Muscle of leg (tissue), 16 donors: ENCODE data around the gene KLHL2. TPM values are rescaled to one million over a fixed set of nuclear protein-coding genes. Genes with fewer than 3 reads are reported as not detected.
"Not testable (repeated sequence)": the region's sequence is repeated elsewhere in the genome, so short reads cannot be mapped to it uniquely, and the experiment has no call there.

Experiments used
- DNase-seq: peaks from one replicate; pipeline ENCODE4 v3.0.0; 2013
- H3K27ac ChIP-seq: one replicate; pipeline ENCODE4 v1.5.1; 2013; ENCODE audit warnings: mild to moderate bottlenecking, low read length, control low read depth
- H3K27me3 ChIP-seq: one replicate; pipeline ENCODE4 v1.6.1; 2013; ENCODE audit warnings: low read length; ENCODE audit not compliant: control insufficient read depth, insufficient read depth
- H3K36me3 ChIP-seq: one replicate; pipeline ENCODE4 v1.6.1; 2013; ENCODE audit warnings: low read length; ENCODE audit not compliant: control insufficient read depth, insufficient read depth
- H3K4me1 ChIP-seq: one replicate; pipeline ENCODE4 v1.6.1; 2013; ENCODE audit warnings: low read length; ENCODE audit not compliant: control insufficient read depth, insufficient read depth
- H3K4me3 ChIP-seq: one replicate; pipeline ENCODE4 v1.5.1; 2013; ENCODE audit warnings: low read length, control low read depth
- H3K9me3 ChIP-seq: replicated peaks from 2 replicates; pipeline ENCODE4 v1.6.1; 2013; ENCODE audit warnings: low read depth, low read length; ENCODE audit not compliant: control insufficient read depth
- WGBS: methylation state at CpG from one replicate; pipeline ENCODE4 v1.1.5; 2013; ENCODE audit warnings: missing lambda C conversion rate; ENCODE audit not compliant: insufficient coverage; 5-methylcytosine and 5-hydroxymethylcytosine counted together
- long read RNA-seq, 11 donors: transcript quantifications; one replicate each; lab custom pipeline, GENCODE V29; 2026
- polyA plus RNA-seq, 8 donors: library from polyadenylated mRNA; unstranded; fragments of 120-200 nt; gene quantifications; one replicate each; pipeline versions ENCODE4 v1.2.1 to v1.2.3, GENCODE V29; 2013; ENCODE audit warnings: inconsistent platforms in 1 of 8, low replicate concordance in 1 of 8; ENCODE audit not compliant: insufficient read length in 8 of 8, insufficient read depth in 1 of 8
- total RNA-seq: library from RNA; stranded (reverse); fragments of 120-200 nt; gene quantifications from one replicate; pipeline ENCODE4 v1.2.4, GENCODE V29; 2013

Gene KLHL2
- total RNA-seq (7.3 TPM), polyA plus RNA-seq (10 to 100 TPM in 2 of 8 donors, 1 to 10 TPM in 6; 6.2 to 10.3 (median 7.6) TPM)
- long read RNA-seq, donor 1, partial matches to known transcripts = 0 of 1 reads
- long read RNA-seq, donor 1, other reads (novel, unspliced or antisense) = 0 of 1 reads
- long read RNA-seq, donor 2 = 0 reads
- long read RNA-seq, donor 3, partial matches to known transcripts = 0 of 2 reads
- long read RNA-seq, donor 3, other reads (novel, unspliced or antisense) = 0 of 2 reads
- long read RNA-seq, donor 4 = 0 reads
- long read RNA-seq, donor 5, partial matches to known transcripts = 0 of 1 reads
- long read RNA-seq, donor 5, other reads (novel, unspliced or antisense) = 0 of 1 reads
- long read RNA-seq, donor 6, partial matches to known transcripts = 0 of 2 reads
- long read RNA-seq, donor 6, other reads (novel, unspliced or antisense) = 0 of 2 reads
- long read RNA-seq, donor 7 = 0 reads
- long read RNA-seq, donor 8 = 0 reads
- long read RNA-seq, donor 9 = 0 reads
- long read RNA-seq, donor 10 = 0 reads
- long read RNA-seq, donor 11 = 0 reads

GRCh38 chr4:165207431-165208220, at the start of gene KLHL2:
TSS of gene KLHL2 (plus strand) at chr4:165207561. CDS start at chr4:165207877, 316 bp downstream.
- Histone ChIP-seq H3K4me3 (peak within 1 kb of the TSS; percentile 77), H3K4me1 (peaks cover 18% of the 10 kb centered on the region), H3K9me3 (no peaks in the 10 kb centered on the region), H3K36me3 (no peaks in the 10 kb centered on the region), H3K27me3 (peaks cover 2% of the 10 kb centered on the region), H3K27ac (no peak within 1 kb of the TSS)
- DNase-seq = peak; percentile 90
- WGBS = under 1% methylated on average over 113 of the region's 113 CpGs

GRCh38 chr4:165158762-165159161, 48.6 kb upstream of the KLHL2 start:
- no peak for DNase-seq

GRCh38 chr4:165164257-165164656, 43.1 kb upstream of the KLHL2 start:
- WGBS = 100% methylated on average over 1 of the region's 2 CpGs
- DNase-seq = no peak
- Histone ChIP-seq H3K27me3 (no peaks in the 10 kb centered on the region), H3K4me3 (no peak overlapping the region), H3K4me1 (no peaks in the 10 kb centered on the region), H3K9me3 (no peaks in the 10 kb centered on the region), H3K27ac (no peak overlapping the region), H3K36me3 (no peaks in the 10 kb centered on the region)

More at GRCh38 chr4:165158762-165159161, 48.6 kb upstream of the KLHL2 start:
- Histone ChIP-seq H3K4me1 (no peaks in the 10 kb centered on the region), H3K27ac (no peak overlapping the region), H3K4me3 (no peak overlapping the region), H3K27me3 (no peaks in the 10 kb centered on the region), H3K36me3 (no peaks in the 10 kb centered on the region), H3K9me3 (no peaks in the 10 kb centered on the region)

- WGBS = no CpG with 5 or more reads among the region's 1 CpG
- H3K27ac ChIP-seq, H3K9me3 ChIP-seq, H3K36me3 ChIP-seq, H3K27me3 ChIP-seq, DNase-seq, H3K4me1 ChIP-seq, H3K4me3 ChIP-seq: not testable (repeated sequence)
These were observed 40.5 kb upstream of the KLHL2 start for GRCh38 chr4:165166872-165167271.

- H3K27ac ChIP-seq = no peak overlapping the region
- no peaks in the 10 kb centered on the region for H3K9me3 ChIP-seq
- 55% methylated on average over 6 of the region's 6 CpGs for WGBS
- no peaks in the 10 kb centered on the region for H3K4me1 ChIP-seq
- H3K4me3 ChIP-seq = no peak overlapping the region
- H3K27me3 ChIP-seq = no peaks in the 10 kb centered on the region
- no peak for DNase-seq
- H3K36me3 ChIP-seq = no peaks in the 10 kb centered on the region
These were observed 39.7 kb upstream of the KLHL2 start for GRCh38 chr4:165167650-165168049.

GRCh38 chr4:165170819-165171218, 36.5 kb upstream of the KLHL2 start:
- no peak for DNase-seq
- Histone ChIP-seq H3K27ac (no peak overlapping the region), H3K4me3 (no peak overlapping the region), H3K36me3 (no peaks in the 10 kb centered on the region), H3K27me3 (no peaks in the 10 kb centered on the region), H3K4me1 (no peaks in the 10 kb centered on the region), H3K9me3 (no peaks in the 10 kb centered on the region)
- 41% methylated on average over 2 of the region's 2 CpGs for WGBS

GRCh38 chr4:165175470-165175869, 31.9 kb upstream of the KLHL2 start:
- not testable (repeated sequence) for H3K27me3 ChIP-seq, H3K9me3 ChIP-seq, H3K36me3 ChIP-seq, H3K4me1 ChIP-seq, DNase-seq, H3K27ac ChIP-seq, H3K4me3 ChIP-seq
- 92% methylated on average over 2 of the region's 3 CpGs for WGBS

- WGBS = 81% methylated on average over 6 of the region's 7 CpGs
- H3K4me1 ChIP-seq = no peaks in the 10 kb centered on the region
These were observed 31.5 kb upstream of the KLHL2 start for GRCh38 chr4:165175879-165176278.

GRCh38 chr4:165177725-165178666, 29.4 kb upstream of the KLHL2 start:
- no peak overlapping the region for H3K27ac ChIP-seq
- H3K27me3 ChIP-seq = no peaks in the 10 kb centered on the region
- 38% methylated on average over 1 of the region's 3 CpGs for WGBS
- H3K4me1 ChIP-seq = no peaks in the 10 kb centered on the region
- H3K36me3 ChIP-seq = no peaks in the 10 kb centered on the region
- H3K9me3 ChIP-seq = no peaks in the 10 kb centered on the region
- H3K4me3 ChIP-seq = no peak overlapping the region
- peak; percentile 16 for DNase-seq

More at GRCh38 chr4:165175879-165176278, 31.5 kb upstream of the KLHL2 start:
- H3K9me3 ChIP-seq = no peaks in the 10 kb centered on the region
- no peak for DNase-seq
- no peaks in the 10 kb centered on the region for H3K36me3 ChIP-seq
- H3K27ac ChIP-seq = no peak overlapping the region
- H3K27me3 ChIP-seq = no peaks in the 10 kb centered on the region
- no peak overlapping the region for H3K4me3 ChIP-seq
